ENCODE measurements around the gene CENPB. TPM values are rescaled to one million over a fixed set of nuclear protein-coding genes. Genes with fewer than 3 reads are reported as not detected.

Gene CENPB
- total RNA-seq, 2 experiments from 2014 or later = 34.8 to 39.1 TPM

DNA sequence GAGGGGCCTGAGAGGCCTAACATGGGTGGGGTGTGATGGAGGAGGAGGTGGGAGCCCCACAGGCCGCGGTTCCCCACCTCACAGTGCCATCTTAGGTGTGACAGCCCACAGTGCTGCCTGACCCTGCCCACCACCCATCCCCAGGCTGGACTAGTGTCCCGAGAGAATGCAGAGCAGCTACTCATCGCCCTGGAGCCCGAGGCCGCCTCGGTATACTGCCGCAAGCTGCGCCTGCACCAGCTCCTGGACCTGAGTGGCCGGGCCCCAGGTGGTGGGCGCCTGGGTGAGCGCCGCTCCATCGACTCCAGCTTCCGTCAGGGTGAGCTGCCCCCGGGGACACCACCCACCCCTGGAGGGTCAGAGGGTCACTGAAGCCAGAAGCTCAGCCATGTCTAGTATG is 38.5 kb downstream of the CENPB start:
- Histone ChIP-seq H3K4me2 (ENCODE audit: low read length) (no peak overlapping the region), H2AFZ (ENCODE audit: low read length) (no peak overlapping the region), H3K27ac (ENCODE audit: low read depth, low read length, poor library complexity, severe bottlenecking) (no peak overlapping the region), H3K4me3 (ENCODE audit: low read depth, low read length, poor library complexity, severe bottlenecking) (no peak overlapping the region), H3K36me3 (ENCODE audit: insufficient read depth, low read length) (peaks cover 10% of the 10 kb centered on the region; the same call in 1 of the 2 replicates), H3K4me1 (ENCODE audit: insufficient read depth, low read length, poor library complexity, severe bottlenecking) (no peaks in the 10 kb centered on the region), H4K20me1 (ENCODE audit: insufficient read depth, low read length) (no peaks in the 10 kb centered on the region), H3K9me2 (ENCODE audit: insufficient read depth, low read length) (no peaks in the 10 kb centered on the region), H3K79me2 (ENCODE audit: insufficient read depth, low read depth, low read length) (no peaks in the 10 kb centered on the region), H3K9me3 (ENCODE audit: low read length) (no peaks in the 10 kb centered on the region)
- BruUV-seq (replicated peaks) = no TSS peak
- POLR2A ChIA-PET = interaction anchor here (1.0 kb wide), 1 partner anchor 18 kb away, joined by 4 read pairs; no protein-coding TSS in a partner anchor
- no peak for TF ChIP-seq CTCF (conservative IDR thresholded peaks at IDR 0.05; ENCODE audit: low read length)
- TF ChIP-seq EZH2phosphoT487 (IDR thresholded peaks at IDR 0.05; ENCODE audit: borderline replicate concordance, low read depth, low read length) = no peak
- intact Hi-C loops (cut with micrococcal nuclease; ENCODE audit: unreplicated experiment) = no loop called here
- CTCF ChIA-PET (ENCODE audit: unreplicated experiment) = no interaction called here
- DNase-seq (ENCODE audit: low spot score) = no peak

- Histone ChIP-seq H3K36me3 (ENCODE audit: insufficient read depth, low read length) (peaks cover 5% of the 10 kb centered on the region; the same call in 1 of the 2 replicates), H3K9me2 (ENCODE audit: insufficient read depth, low read length) (no peaks in the 10 kb centered on the region), H3K4me3 (ENCODE audit: low read depth, low read length, poor library complexity, severe bottlenecking) (no peak overlapping the region), H3K79me2 (ENCODE audit: insufficient read depth, low read depth, low read length) (no peaks in the 10 kb centered on the region), H3K27ac (ENCODE audit: low read depth, low read length, poor library complexity, severe bottlenecking) (no peak overlapping the region), H3K4me2 (ENCODE audit: low read length) (no peak overlapping the region), H3K4me1 (ENCODE audit: insufficient read depth, low read length, poor library complexity, severe bottlenecking) (no peaks in the 10 kb centered on the region), H2AFZ (ENCODE audit: low read length) (no peak overlapping the region), H3K9me3 (ENCODE audit: low read length) (no peaks in the 10 kb centered on the region), H4K20me1 (ENCODE audit: insufficient read depth, low read length) (no peaks in the 10 kb centered on the region)
- DNase-seq (ENCODE audit: low spot score) = no peak
- POLR2A ChIA-PET = interaction anchor here (1.0 kb wide), 1 partner anchor 18 kb away, joined by 4 read pairs; no protein-coding TSS in a partner anchor
- no TSS peak for BruUV-seq (replicated peaks)
- CTCF ChIA-PET (ENCODE audit: unreplicated experiment) = no interaction called here
- intact Hi-C loops (cut with micrococcal nuclease; ENCODE audit: unreplicated experiment) = no loop called here
- TF ChIP-seq CTCF (conservative IDR thresholded peaks at IDR 0.05; ENCODE audit: low read length) = no peak
Measured at GRCh38 chr20:3747471-3747870, 39.1 kb downstream of the CENPB start.

- Histone ChIP-seq H3K4me1 (ENCODE audit: insufficient read depth, low read length, poor library complexity, severe bottlenecking) (no peaks in the 10 kb centered on the region), H3K36me3 (ENCODE audit: insufficient read depth, low read length) (no peaks in the 10 kb centered on the region; the same call in 1 of the 2 replicates), H3K9me2 (ENCODE audit: insufficient read depth, low read length) (no peaks in the 10 kb centered on the region), H3K27ac (ENCODE audit: low read depth, low read length, poor library complexity, severe bottlenecking) (no peak overlapping the region), H3K4me2 (ENCODE audit: low read length) (peak overlapping the region; percentile 47; the same call in 1 of the 2 replicates), H4K20me1 (ENCODE audit: insufficient read depth, low read length) (no peaks in the 10 kb centered on the region), H2AFZ (ENCODE audit: low read length) (no peak overlapping the region), H3K79me2 (ENCODE audit: insufficient read depth, low read depth, low read length) (no peaks in the 10 kb centered on the region), H3K9me3 (ENCODE audit: low read length) (no peaks in the 10 kb centered on the region), H3K4me3 (ENCODE audit: low read depth, low read length, poor library complexity, severe bottlenecking) (no peak overlapping the region)
- TF ChIP-seq CTCF (conservative IDR thresholded peaks at IDR 0.05; ENCODE audit: low read length) = no peak
- no peak for TF ChIP-seq EZH2phosphoT487 (IDR thresholded peaks at IDR 0.05; ENCODE audit: borderline replicate concordance, low read depth, low read length)
- DNase-seq (ENCODE audit: low spot score) = no peak
- intact Hi-C loops (cut with micrococcal nuclease; ENCODE audit: unreplicated experiment) = no loop called here
- no TSS peak for BruUV-seq (replicated peaks)
- CTCF ChIA-PET (ENCODE audit: unreplicated experiment) = interaction anchor here (0.6 to 1.0 kb wide), 2 partner anchors 8 to 19 kb away, joined by 3 to 11 read pairs; no protein-coding TSS in a partner anchor
- POLR2A ChIA-PET = interaction anchor here (1.1 kb wide), 1 partner anchor 12 kb away, joined by 3 read pairs; no protein-coding TSS in a partner anchor
Measured at GRCh38 chr20:3745686-3746173, 40.8 kb downstream of the CENPB start.
